ENCODE measurements around the gene DHX30. TPM values are rescaled to one million over a fixed set of nuclear protein-coding genes. Genes with fewer than 3 reads are reported as not detected.
A peak's percentile ranks its signal among the peaks of the same experiment; 100 is the strongest.

The DHX30 gene
- total and polyA plus RNA-seq, 9 of the 15 experiments (the other 6 are each of a cell fraction or from before 2014, with no cell fraction given), result 12.3 to 158 (median 79.0) TPM

GRCh38 chr3:47802734-47803479 lies at the start of gene DHX30 (continued):
- TF ChIP-seq ZNF707 (CRISPR knock-in tag; conservative IDR thresholded peaks at IDR 0.05) (no peak), ZNF175 (CRISPR knock-in tag; IDR thresholded peaks at IDR 0.05; ENCODE audit: low read depth) (no peak), RBM15 (IDR thresholded peaks at IDR 0.05; ENCODE audit: insufficient read depth, low read length) (no peak), FIP1L1 (IDR thresholded peaks at IDR 0.05; ENCODE audit: low read depth, low read length, poor library complexity, severe bottlenecking) (peak; percentile 56), CBX5 (IDR thresholded peaks at IDR 0.05; ENCODE audit: borderline replicate concordance, low read depth) (no peak), IRF2 (CRISPR knock-in tag; IDR thresholded peaks at IDR 0.05) (peak; percentile 13; the same call in 1 of the 2 replicates), U2AF1 (optimal IDR thresholded peaks at IDR 0.05; ENCODE audit: low read depth, low read length) (peak; percentile 49), FOXA3 (CRISPR knock-in tag; conservative IDR thresholded peaks at IDR 0.05 in 1 of 2, IDR thresholded peaks at IDR 0.05 in 1 of 2) (peak in 1 of 2 experiments; percentile 73; a peak in 1 of 4 replicates), ZSCAN32 (CRISPR knock-in tag; IDR thresholded peaks at IDR 0.05) (no peak), ZMIZ1 (IDR thresholded peaks at IDR 0.05; ENCODE audit: low read depth in 2 of 2, low read length in 2 of 2) (no peak), PCBP1 (IDR thresholded peaks at IDR 0.05; ENCODE audit: low read depth, low read length, poor library complexity, severe bottlenecking) (peak; percentile 91), E2F5 (CRISPR knock-in tag; IDR thresholded peaks at IDR 0.05) (no peak), SPI1 (IDR thresholded peaks at IDR 0.05; ENCODE audit: borderline replicate concordance, low read depth, low read length) (peak; percentile 25; the same call in 1 of the 2 replicates), ZNF398 (CRISPR knock-in tag; IDR thresholded peaks at IDR 0.05) (no peak), TEAD4 (IDR thresholded peaks at IDR 0.05; ENCODE audit: low read length) (no peak), TEAD4 (CRISPR knock-in tag; IDR thresholded peaks at IDR 0.05; ENCODE audit: borderline replicate concordance) (peak; percentile 44; the same call in 1 of the 2 replicates), ELF1 (tag; IDR thresholded peaks at IDR 0.05) (peak; percentile 96), HMGN3 (IDR thresholded peaks at IDR 0.05; ENCODE audit: borderline replicate concordance, extremely low read depth, insufficient read length, low read depth, low read length) (peak; percentile 92), USF1 (CRISPR knock-in tag; IDR thresholded peaks at IDR 0.05) (no peak)
